Thyroid gland (tissue), 4 donors: ENCODE data around the gene MMP24.
"Not testable (repeated sequence)": the region's sequence is repeated elsewhere in the genome, so short reads cannot be mapped to it uniquely, and the experiment has no call there.

Experiments
- POLR2A ChIP-seq, 2 donors: fragments of 450-650 bp; IDR thresholded peaks; one replicate each; pipeline ENCODE4 v1.6.1; 2017; ENCODE audit warnings: antibody characterized with exemption in 2 of 2, mild to moderate bottlenecking in 2 of 2, moderate library complexity in 1 of 2
- TF ChIP-seq, protein P1 (sequence below), 6 experiments: fragments of 200-600 bp in 3 of 6; fragments of 450-650 bp in 3 of 6; sonication (generic) in 3 of 6; IDR thresholded peaks; one replicate each; pipeline ENCODE4 v1.5.1; 2016 to 2019; ENCODE audit warnings: antibody characterized with exemption in 6 of 6, mild to moderate bottlenecking in 2 of 6, inconsistent platforms in 1 of 6, moderate library complexity in 1 of 6

DNA sequence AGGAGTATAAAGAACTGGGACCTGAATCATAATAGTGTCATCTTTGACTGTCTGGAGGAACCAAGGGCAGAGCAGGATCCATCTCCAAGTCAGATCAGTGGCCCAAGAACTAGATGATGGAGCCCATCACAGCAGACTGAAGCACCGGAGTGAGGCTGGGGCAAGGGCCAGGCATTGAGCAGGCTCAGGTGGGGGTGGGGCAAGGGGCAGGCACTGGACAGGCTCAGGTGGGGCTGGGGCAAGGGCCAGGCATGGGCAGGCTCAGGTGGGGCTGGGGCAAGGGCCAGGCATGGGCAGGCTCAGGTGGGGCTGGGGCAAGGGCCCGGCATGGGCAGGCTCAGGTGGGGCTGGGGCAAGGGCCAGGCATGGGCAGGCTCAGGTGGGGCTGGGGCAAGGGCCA is 26.1 kb downstream of the MMP24 start:
- TF ChIP-seq, protein P1, sequence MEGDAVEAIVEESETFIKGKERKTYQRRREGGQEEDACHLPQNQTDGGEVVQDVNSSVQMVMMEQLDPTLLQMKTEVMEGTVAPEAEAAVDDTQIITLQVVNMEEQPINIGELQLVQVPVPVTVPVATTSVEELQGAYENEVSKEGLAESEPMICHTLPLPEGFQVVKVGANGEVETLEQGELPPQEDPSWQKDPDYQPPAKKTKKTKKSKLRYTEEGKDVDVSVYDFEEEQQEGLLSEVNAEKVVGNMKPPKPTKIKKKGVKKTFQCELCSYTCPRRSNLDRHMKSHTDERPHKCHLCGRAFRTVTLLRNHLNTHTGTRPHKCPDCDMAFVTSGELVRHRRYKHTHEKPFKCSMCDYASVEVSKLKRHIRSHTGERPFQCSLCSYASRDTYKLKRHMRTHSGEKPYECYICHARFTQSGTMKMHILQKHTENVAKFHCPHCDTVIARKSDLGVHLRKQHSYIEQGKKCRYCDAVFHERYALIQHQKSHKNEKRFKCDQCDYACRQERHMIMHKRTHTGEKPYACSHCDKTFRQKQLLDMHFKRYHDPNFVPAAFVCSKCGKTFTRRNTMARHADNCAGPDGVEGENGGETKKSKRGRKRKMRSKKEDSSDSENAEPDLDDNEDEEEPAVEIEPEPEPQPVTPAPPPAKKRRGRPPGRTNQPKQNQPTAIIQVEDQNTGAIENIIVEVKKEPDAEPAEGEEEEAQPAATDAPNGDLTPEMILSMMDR (IDR thresholded peaks at IDR 0.05): not testable (repeated sequence)
- TF ChIP-seq POLR2A (IDR thresholded peaks at IDR 0.05): not testable (repeated sequence)
